ENCODE results near the gene HOXC9. TPM values are rescaled to one million over a fixed set of nuclear protein-coding genes. Genes with fewer than 3 reads are reported as not detected.
A peak's percentile ranks its signal among the peaks of the same experiment; 100 is the strongest.

The HOXC9 gene
- total RNA-seq, 6 donors from 2014 or later: 0.17 to 0.23 TPM; not detected in 4

GRCh38 chr12:53989227-53990113 lies 10.5 kb upstream of the HOXC9 start:
- no peak for DNase-seq
- Histone ChIP-seq H3K4me1 (peaks cover 21 to 29% (median 26%) of the 10 kb centered on the region in 4 donors), H3K27me3 (peaks cover 0 to 91% (median 50%) of the 10 kb centered on the region in 4 donors), H3K9me3 (no peaks in the 10 kb centered on the region), H3K27ac (no peak overlapping the region), H3K4me3 (no peak overlapping the region), H3K36me3 (no peaks in the 10 kb centered on the region)
- 5% methylated on average over 28 of the region's 28 CpGs for WGBS, 2 donors
- TF ChIP-seq POLR2AphosphoS5 (IDR thresholded peaks at IDR 0.05) (no peak), CTCF (IDR thresholded peaks at IDR 0.05) (peak in 1 of 6 experiments; percentile 21), EP300 (IDR thresholded peaks at IDR 0.05) (no peak), POLR2A (IDR thresholded peaks at IDR 0.05) (no peak)
- ATAC-seq (ENCODE audit: low FRiP score in 2 of 2): no peak

- no peak overlapping the region for H3K4me3 ChIP-seq
- DNase-seq (no peak), ATAC-seq (ENCODE audit: low FRiP score in 2 of 2) (no peak)
- 8 to 9% methylated on average over 13 to 26 of the region's 27 CpGs for WGBS, 2 donors
- H3K9me3 ChIP-seq: no peaks in the 10 kb centered on the region
- TF ChIP-seq POLR2A (IDR thresholded peaks at IDR 0.05) (no peak), CTCF (IDR thresholded peaks at IDR 0.05) (no peak), POLR2AphosphoS5 (IDR thresholded peaks at IDR 0.05) (no peak), EP300 (IDR thresholded peaks at IDR 0.05) (no peak)
- H3K27ac ChIP-seq: no peak overlapping the region
- H3K27me3 ChIP-seq: peaks cover 0 to 93% (median 52%) of the 10 kb centered on the region in 4 donors
- no peaks in the 10 kb centered on the region for H3K36me3 ChIP-seq
- peaks cover 24 to 31% (median 28%) of the 10 kb centered on the region in 4 donors for H3K4me1 ChIP-seq
Measured at GRCh38 chr12:53990311-53991076, 9.5 kb upstream of the HOXC9 start.

GRCh38 chr12:53991077-53991460 lies 8.9 kb upstream of the HOXC9 start:
- ATAC-seq (ENCODE audit: low FRiP score in 2 of 2): no peak
- DNase-seq: no peak
- no peaks in the 10 kb centered on the region for H3K36me3 ChIP-seq
- TF ChIP-seq POLR2A (IDR thresholded peaks at IDR 0.05) (no peak), EP300 (IDR thresholded peaks at IDR 0.05) (no peak), CTCF (IDR thresholded peaks at IDR 0.05) (no peak), POLR2AphosphoS5 (IDR thresholded peaks at IDR 0.05) (no peak)
- no peaks in the 10 kb centered on the region for H3K9me3 ChIP-seq
- H3K27ac ChIP-seq: no peak overlapping the region
- H3K4me1 ChIP-seq: peaks cover 22 to 31% (median 27%) of the 10 kb centered on the region in 4 donors
- WGBS, 2 donors: 1 to 2% methylated on average over 8 of the region's 8 CpGs
- H3K27me3 ChIP-seq: peaks cover 0 to 89% (median 50%) of the 10 kb centered on the region in 4 donors
- H3K4me3 ChIP-seq: no peak overlapping the region

- Histone ChIP-seq H3K36me3 (no peaks in the 10 kb centered on the region), H3K27me3 (peaks cover 2 to 84% (median 51%) of the 10 kb centered on the region in 4 donors), H3K9me3 (no peaks in the 10 kb centered on the region), H3K4me1 (peaks cover 24 to 38% (median 29%) of the 10 kb centered on the region in 4 donors), H3K4me3 (no peak overlapping the region), H3K27ac (no peak overlapping the region)
- DNase-seq (no peak), ATAC-seq (ENCODE audit: low FRiP score in 2 of 2) (no peak)
- no peak for TF ChIP-seq CTCF (IDR thresholded peaks at IDR 0.05)
- no peak for TF ChIP-seq POLR2AphosphoS5 (IDR thresholded peaks at IDR 0.05)
- no peak for TF ChIP-seq EP300 (IDR thresholded peaks at IDR 0.05)
- TF ChIP-seq POLR2A (IDR thresholded peaks at IDR 0.05): no peak
- WGBS, 2 donors: 15 to 30% methylated on average over 7 of the region's 7 CpGs
Measured at GRCh38 chr12:53992377-53992889, 7.5 kb upstream of the HOXC9 start.

Data from upper lobe of left lung (tissue), 6 donors.